Prostate gland (tissue), 2 donors: Measurements from ENCODE around the gene OBP2B. TPM values are rescaled to one million over a fixed set of nuclear protein-coding genes. Genes with fewer than 3 reads are reported as not detected.

ENCODE experiments used
- DNase-seq: peaks from one replicate; pipeline ENCODE4 v3.0.0-alpha.2; 2019; ENCODE audit warnings: low spot score
- H3K27ac ChIP-seq, 2 donors: fragments of 200-600 bp; sonication (generic); 2 replicates each; pipeline ENCODE4 v1.5.1; 2017 to 2019
- H3K27me3 ChIP-seq: fragments of 200-600 bp; sonication (generic); replicated peaks from 2 replicates; pipeline ENCODE4 v1.5.1; 2019; ENCODE audit not compliant: insufficient read depth
- H3K36me3 ChIP-seq, 2 donors: fragments of 200-600 bp; sonication (generic); 1 replicate in 1 of 2; 2 replicates in 1 of 2; pipeline versions ENCODE4 v1.5.1 to v1.8.1; 2017 to 2019
- H3K4me1 ChIP-seq: fragments of 200-600 bp; sonication (generic); replicated peaks from 2 replicates; pipeline ENCODE4 v1.5.1; 2019
- H3K4me3 ChIP-seq, 2 donors: fragments of 200-600 bp; sonication (generic); 2 replicates each; pipeline ENCODE4 v1.5.1; 2017 to 2019
- H3K9me3 ChIP-seq: fragments of 200-600 bp; sonication (generic); 2 replicates; pipeline ENCODE4 v1.5.1; 2017
- POLR2A ChIP-seq: fragments of 450-650 bp; IDR thresholded peaks from one replicate; pipeline ENCODE4 v1.6.1; 2016; ENCODE audit warnings: antibody characterized with exemption, mild to moderate bottlenecking
- POLR2AphosphoS5 ChIP-seq: sonication (generic); formaldehyde crosslinking; IDR thresholded peaks from one replicate; pipeline ENCODE4 v1.6.1; 2017; ENCODE audit warnings: antibody characterized with exemption
- WGBS: methylation state at CpG from one replicate; pipeline ENCODE4 v1.1.5; 2018; 5-methylcytosine and 5-hydroxymethylcytosine counted together
- intact Hi-C: fragments of 100-400 bp; cut with DNase I; formaldehyde crosslinking; loops from one replicate; pipeline ENCODE4 v1.14.2; 2022
- total RNA-seq, 2 donors: library from RNA; depleted of rRNA; stranded (reverse); fragments of >200 nt; gene quantifications; one replicate each; pipeline ENCODE4 v1.1.0, GENCODE V29; 2016
- TF ChIP-seq, protein P1 (sequence below), 4 experiments: fragments of 200-600 bp in 2 of 4; fragments of 450-650 bp in 2 of 4; sonication (generic) in 2 of 4; IDR thresholded peaks; 1 replicate in 3 of 4; 2 replicates in 1 of 4; pipeline ENCODE4 v1.5.1; 2016 to 2019; ENCODE audit warnings: antibody characterized with exemption in 4 of 4, mild to moderate bottlenecking in 2 of 4, moderate library complexity in 2 of 4

OBP2B gene
- total RNA-seq, 2 donors from 2014 or later = 1.6 to 35.2 TPM

DNA sequence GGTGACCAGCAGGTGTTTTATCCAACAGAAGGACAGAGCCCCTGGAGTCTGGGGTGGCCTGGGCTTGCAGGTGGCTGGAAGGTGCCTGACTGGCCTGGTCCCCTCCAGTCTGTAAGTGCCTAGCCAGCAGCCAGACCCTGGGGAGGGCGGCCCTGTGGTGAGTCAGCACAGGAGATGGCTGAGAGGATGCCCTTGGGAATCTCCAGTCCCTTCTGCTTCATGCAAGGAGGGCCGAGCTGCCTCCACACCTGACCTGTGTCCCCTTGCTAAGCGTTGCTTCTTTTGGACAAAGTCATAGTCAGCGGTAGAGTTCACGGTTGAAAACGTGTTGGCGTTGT is 20.2 kb downstream of the OBP2B start:
- H3K36me3 ChIP-seq = no peaks in the 10 kb centered on the region
- DNase-seq = no peak
- TF ChIP-seq POLR2AphosphoS5 = no peak
- TF ChIP-seq POLR2A = no peak
- TF ChIP-seq, protein P1, sequence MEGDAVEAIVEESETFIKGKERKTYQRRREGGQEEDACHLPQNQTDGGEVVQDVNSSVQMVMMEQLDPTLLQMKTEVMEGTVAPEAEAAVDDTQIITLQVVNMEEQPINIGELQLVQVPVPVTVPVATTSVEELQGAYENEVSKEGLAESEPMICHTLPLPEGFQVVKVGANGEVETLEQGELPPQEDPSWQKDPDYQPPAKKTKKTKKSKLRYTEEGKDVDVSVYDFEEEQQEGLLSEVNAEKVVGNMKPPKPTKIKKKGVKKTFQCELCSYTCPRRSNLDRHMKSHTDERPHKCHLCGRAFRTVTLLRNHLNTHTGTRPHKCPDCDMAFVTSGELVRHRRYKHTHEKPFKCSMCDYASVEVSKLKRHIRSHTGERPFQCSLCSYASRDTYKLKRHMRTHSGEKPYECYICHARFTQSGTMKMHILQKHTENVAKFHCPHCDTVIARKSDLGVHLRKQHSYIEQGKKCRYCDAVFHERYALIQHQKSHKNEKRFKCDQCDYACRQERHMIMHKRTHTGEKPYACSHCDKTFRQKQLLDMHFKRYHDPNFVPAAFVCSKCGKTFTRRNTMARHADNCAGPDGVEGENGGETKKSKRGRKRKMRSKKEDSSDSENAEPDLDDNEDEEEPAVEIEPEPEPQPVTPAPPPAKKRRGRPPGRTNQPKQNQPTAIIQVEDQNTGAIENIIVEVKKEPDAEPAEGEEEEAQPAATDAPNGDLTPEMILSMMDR (IDR thresholded peaks at IDR 0.05) = no peak
- WGBS = 89% methylated on average over 7 of the region's 7 CpGs
- no peaks in the 10 kb centered on the region for H3K9me3 ChIP-seq
- intact Hi-C loops = loop anchor here (5.0 kb wide), 1 partner anchor 298 kb away; no protein-coding TSS in a partner anchor
- H3K27me3 ChIP-seq = no peaks in the 10 kb centered on the region
- H3K27ac ChIP-seq = no peak overlapping the region
- no peaks in the 10 kb centered on the region for H3K4me1 ChIP-seq
- no peak overlapping the region for H3K4me3 ChIP-seq

DNA sequence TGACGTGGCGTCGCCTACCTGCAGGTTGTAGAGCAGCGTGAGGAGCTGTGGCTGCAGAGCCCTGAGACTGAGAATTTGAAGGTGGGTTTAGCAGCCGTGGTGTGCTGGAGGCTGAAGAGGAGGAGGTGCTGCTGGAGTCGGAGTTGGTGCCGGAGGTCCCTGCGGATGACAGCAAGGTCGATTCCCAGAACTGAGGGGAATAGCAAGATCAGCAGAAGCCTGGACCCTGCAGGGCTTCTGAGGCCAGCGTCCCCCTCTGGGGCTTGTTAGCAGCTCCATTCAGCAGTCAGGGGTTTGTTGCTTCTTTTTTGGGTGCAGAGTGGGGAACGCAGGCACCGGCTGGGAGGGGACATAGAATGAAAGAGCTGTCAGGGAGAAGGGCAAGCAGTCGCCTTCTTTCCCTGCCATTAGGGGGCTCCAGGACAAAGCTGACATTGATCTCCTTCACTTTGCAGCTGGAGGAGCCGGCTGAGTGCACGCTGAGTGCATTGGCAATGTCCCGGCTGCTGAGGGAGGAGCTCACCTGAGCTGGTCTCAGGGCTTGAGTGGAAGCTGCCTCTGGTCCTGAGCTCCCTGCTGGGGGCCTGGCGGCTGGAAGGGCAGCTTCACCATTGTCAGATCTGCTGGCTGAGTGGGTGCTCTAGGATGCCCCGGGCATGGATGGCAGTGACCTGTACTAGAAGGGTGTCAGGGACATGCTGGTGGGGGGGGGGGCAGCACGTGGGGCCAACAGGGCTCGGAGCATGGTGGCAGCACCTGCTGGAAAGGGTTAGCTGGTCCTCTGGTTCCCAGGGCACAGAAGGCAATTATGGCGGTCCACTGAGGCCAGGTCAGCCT is 20.8 kb downstream of the OBP2B start:
- H3K4me3 ChIP-seq = no peak overlapping the region
- H3K27me3 ChIP-seq = no peaks in the 10 kb centered on the region
- no peak overlapping the region for H3K27ac ChIP-seq
- H3K36me3 ChIP-seq = no peaks in the 10 kb centered on the region
- TF ChIP-seq POLR2A (no peak), POLR2AphosphoS5 (no peak)
- TF ChIP-seq, protein P1 (IDR thresholded peaks at IDR 0.05) = no peak
- no peaks in the 10 kb centered on the region for H3K9me3 ChIP-seq
- whole genome bisulfite sequencing = 52% methylated on average over 21 of the region's 21 CpGs
- intact Hi-C loops = loop anchor here (5.0 kb wide), 1 partner anchor 299 kb away; no protein-coding TSS in a partner anchor
- H3K4me1 ChIP-seq = no peaks in the 10 kb centered on the region
- DNase-seq = no peak

DNA sequence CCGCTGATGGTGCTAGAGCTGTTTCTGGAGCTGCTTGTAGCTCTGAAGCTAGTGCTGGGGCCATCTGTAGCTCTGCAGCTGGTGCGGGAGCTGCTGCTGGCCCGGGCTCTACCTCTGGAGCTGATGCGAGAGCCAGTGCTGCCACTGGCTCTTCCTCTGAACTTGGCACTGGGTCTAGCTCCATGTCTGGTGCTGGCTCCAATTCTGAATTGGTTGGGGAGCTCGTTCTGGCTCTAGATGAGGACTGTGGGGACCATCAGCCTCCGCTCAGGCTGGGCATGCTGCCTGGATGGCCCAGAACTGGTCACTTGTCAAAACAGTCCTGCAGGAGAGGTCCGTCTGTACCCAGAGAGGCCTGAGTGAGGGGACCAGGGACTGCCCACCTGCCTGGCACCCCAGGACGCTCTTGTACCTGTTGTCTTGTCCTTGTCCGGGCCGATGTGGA is 21.5 kb downstream of the OBP2B start:
- DNase-seq = no peak
- H3K36me3 ChIP-seq = no peaks in the 10 kb centered on the region
- WGBS = 83% methylated on average over 10 of the region's 10 CpGs
- H3K27me3 ChIP-seq = no peaks in the 10 kb centered on the region
- no peak overlapping the region for H3K27ac ChIP-seq
- intact Hi-C loops = loop anchor here (5.0 kb wide), 1 partner anchor 300 kb away; no protein-coding TSS in a partner anchor
- no peaks in the 10 kb centered on the region for H3K9me3 ChIP-seq
- no peaks in the 10 kb centered on the region for H3K4me1 ChIP-seq
- no peak overlapping the region for H3K4me3 ChIP-seq
- TF ChIP-seq POLR2A = no peak
- TF ChIP-seq, protein P1 (IDR thresholded peaks at IDR 0.05) = no peak

DNA sequence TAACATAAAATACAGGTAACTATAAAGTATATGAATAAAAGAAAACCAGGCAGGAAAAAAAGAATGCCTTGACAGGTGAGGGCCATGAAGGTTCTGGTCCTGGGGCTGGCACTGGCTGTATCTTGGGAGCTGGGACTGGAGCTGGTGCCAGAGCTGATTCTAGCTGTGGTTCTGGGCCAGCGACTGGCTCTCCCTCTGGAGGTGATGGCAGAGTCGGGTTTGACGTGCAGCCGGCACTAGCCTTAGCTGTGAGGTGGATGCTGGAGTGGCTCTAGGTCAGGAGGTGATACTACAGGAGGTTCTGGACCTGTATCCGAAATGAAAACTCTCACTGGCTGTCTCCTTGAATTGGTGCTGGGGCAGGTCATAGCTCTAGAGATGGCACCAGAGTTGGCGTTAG is 22.3 kb downstream of the OBP2B start:
- WGBS = 90% methylated on average over 6 of the region's 6 CpGs

More for the DNA sequence above, 22.3 kb downstream of the OBP2B start:
- no peak overlapping the region for H3K4me3 ChIP-seq
- no peaks in the 10 kb centered on the region for H3K27me3 ChIP-seq
- H3K4me1 ChIP-seq = no peaks in the 10 kb centered on the region
- DNase-seq = no peak
- no peaks in the 10 kb centered on the region for H3K9me3 ChIP-seq
- intact Hi-C loops = loop anchor here (5.0 kb wide), 1 partner anchor 301 kb away; no protein-coding TSS in a partner anchor
- TF ChIP-seq, protein P1 (IDR thresholded peaks at IDR 0.05) = no peak
- TF ChIP-seq POLR2A (no peak), POLR2AphosphoS5 (no peak)
- H3K36me3 ChIP-seq = no peaks in the 10 kb centered on the region
- H3K27ac ChIP-seq = no peak overlapping the region
